Stimulated activated CD8-positive, alpha-beta memory T cell treated with anti-CD3 and anti-CD28 coated beads, Interleukin-2, amount 100 ng/mL, for 48 hours (primary cell): ENCODE measurements around the gene HASPIN.

Experiments used
- DNase-seq, 2 donors: peaks; one replicate each; pipeline ENCODE4 v3.0.0-alpha.2; 2020; ENCODE audit warnings: low read depth in 2 of 2

Gene HASPIN

GRCh38 chr17:3735515-3735914, 11.8 kb downstream of the HASPIN start:
- DNase-seq, result no peak

- peak; percentile 51 to 61 for DNase-seq
Observed at GRCh38 chr17:3738562-3739295, 15.0 kb downstream of the HASPIN start.

- no peak for DNase-seq
Observed at GRCh38 chr17:3739422-3740124, 15.9 kb downstream of the HASPIN start.

- DNase-seq, result no peak
Observed at GRCh38 chr17:3740611-3741073, 16.9 kb downstream of the HASPIN start.

GRCh38 chr17:3744014-3744413, 20.3 kb downstream of the HASPIN start:
- DNase-seq, result no peak

GRCh38 chr17:3745071-3745470, 21.4 kb downstream of the HASPIN start:
- DNase-seq, result no peak

- DNase-seq, result no peak
Observed at GRCh38 chr17:3747805-3748204, 24.1 kb downstream of the HASPIN start.

GRCh38 chr17:3748576-3748975, 24.9 kb downstream of the HASPIN start:
- no peak for DNase-seq

- DNase-seq, result no peak
Observed at GRCh38 chr17:3750296-3750695, 26.6 kb downstream of the HASPIN start.

- DNase-seq, result no peak
Observed at GRCh38 chr17:3750926-3751325, 27.2 kb downstream of the HASPIN start.

GRCh38 chr17:3751836-3752235, 28.1 kb downstream of the HASPIN start:
- no peak for DNase-seq

GRCh38 chr17:3753624-3754023, 29.9 kb downstream of the HASPIN start:
- no peak for DNase-seq

GRCh38 chr17:3754066-3754457, 30.4 kb downstream of the HASPIN start:
- no peak for DNase-seq

GRCh38 chr17:3754458-3755334, 31.0 kb downstream of the HASPIN start:
- DNase-seq, result peak; percentile 43 to 53

- no peak for DNase-seq
Observed at GRCh38 chr17:3755335-3756030, 31.8 kb downstream of the HASPIN start.

GRCh38 chr17:3759597-3760216, 36.0 kb downstream of the HASPIN start:
- no peak for DNase-seq

- no peak for DNase-seq
Observed at GRCh38 chr17:3761036-3761917, 37.6 kb downstream of the HASPIN start.

- no peak for DNase-seq
Observed at GRCh38 chr17:3761918-3762380, 38.2 kb downstream of the HASPIN start.

- no peak for DNase-seq
Observed at GRCh38 chr17:3762922-3763776, 39.4 kb downstream of the HASPIN start.
